ENCODE data around the gene IL17A. TPM values are rescaled to one million over a fixed set of nuclear protein-coding genes. Genes with fewer than 3 reads are reported as not detected.

Gene IL17A
- under 1 TPM; 0.61 to 0.78 TPM for total RNA-seq

DNA sequence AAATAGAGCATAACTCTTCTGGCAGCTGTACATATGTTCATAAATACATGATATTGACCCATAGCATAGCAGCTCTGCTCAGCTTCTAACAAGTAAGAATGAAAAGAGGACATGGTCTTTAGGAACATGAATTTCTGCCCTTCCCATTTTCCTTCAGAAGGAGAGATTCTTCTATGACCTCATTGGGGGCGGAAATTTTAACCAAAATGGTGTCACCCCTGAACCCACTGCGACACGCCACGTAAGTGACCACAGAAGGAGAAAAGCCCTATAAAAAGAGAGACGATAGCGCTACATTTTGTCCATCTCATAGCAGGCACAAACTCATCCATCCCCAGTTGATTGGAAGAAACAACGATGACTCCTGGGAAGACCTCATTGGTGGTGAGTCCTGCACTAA, at the start of gene IL17A:
Gene IL17A (plus strand): TSS at position 301 of the 400 bp plus-strand sequence. CDS start 57 bp downstream, at position 358.
- CTCF ChIA-PET: no interaction called here
- POLR2A ChIA-PET: no interaction called here

DNA sequence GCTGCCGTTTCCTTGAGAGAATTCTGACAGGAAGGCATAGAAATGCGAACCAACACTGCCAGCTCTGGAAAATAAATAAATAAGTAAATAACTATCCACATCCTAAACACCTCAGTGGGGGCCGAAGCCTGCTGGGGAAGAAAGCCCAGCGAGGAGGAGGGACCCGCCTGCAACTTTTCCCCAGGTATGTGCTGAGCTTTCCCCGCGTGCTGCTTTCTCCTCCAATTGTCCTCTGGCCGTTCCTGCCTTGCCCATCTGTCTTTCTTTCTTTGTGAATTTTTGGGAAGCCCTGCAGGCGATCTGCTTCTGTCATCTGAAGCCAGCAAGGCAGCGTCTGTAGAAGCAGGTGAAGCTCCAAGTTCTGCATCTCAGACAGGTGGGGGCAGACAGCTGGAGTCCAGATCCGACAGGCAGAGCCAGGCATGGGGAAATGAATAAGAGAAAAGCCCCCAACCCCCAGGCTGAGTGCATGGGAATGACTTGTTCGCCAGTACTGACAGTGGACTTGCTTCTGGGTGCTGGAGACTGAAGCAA, 49.2 kb upstream of the IL17A start:
- ChIA-PET CTCF (interaction anchor here (1.8 kb wide), 1 partner anchor 127 kb away, joined by 4 read pairs; no protein-coding TSS in a partner anchor), POLR2A (no interaction called here)

DNA sequence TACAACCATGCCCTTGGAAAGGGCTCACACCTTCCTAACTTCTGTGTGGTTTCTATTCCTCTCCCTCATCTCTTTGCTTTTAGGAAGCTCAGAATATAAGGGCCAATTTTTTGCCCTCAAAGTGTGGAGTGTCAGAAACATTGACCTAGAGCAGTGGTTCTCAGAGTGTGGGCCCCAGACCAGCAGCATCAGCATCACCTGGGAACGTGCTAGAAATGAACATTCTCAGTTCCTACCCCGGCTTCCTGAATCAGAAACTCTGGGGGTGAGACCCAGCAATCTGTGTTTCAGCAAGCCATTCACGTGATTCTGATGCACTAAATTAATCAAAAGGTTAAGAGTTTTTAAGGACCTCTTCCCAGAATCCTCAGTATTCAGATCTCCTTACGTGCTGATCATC, 47.9 kb upstream of the IL17A start:
- ChIA-PET CTCF (no interaction called here), POLR2A (no interaction called here)

DNA sequence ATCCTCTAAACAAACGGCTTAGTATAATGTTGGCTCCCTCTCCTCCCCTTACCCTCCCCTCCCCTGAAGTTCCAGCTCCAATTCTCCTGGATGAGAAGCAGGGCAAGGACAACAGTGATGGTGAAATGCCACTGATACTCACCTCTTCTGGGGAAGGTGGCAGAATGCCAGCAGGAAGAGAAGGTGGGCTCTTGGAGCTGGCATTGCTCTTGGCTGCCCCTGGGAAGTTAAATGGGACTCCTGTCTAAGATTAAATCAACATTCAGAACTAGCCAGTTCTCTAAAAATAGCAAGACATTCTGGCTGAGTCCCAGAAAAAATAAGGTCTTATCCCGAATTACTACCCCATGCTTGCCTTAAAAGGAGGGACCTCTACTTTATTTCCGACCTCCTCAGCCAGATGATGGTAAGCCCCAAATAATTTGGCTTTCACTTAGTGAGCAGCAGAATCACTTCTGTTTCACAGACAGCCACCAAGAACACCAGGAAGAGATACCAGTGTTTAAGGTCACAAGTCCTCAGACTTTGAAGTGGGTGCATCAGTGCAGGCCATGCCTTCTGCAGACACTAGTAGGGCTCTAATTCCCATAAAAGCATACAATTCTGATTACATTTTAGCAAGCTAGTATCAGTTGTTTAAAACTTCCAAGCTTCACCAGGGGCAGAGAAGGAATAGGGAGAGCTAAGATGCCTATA, 46.0 kb upstream of the IL17A start:
- ChIA-PET POLR2A (no interaction called here), CTCF (no interaction called here)

DNA sequence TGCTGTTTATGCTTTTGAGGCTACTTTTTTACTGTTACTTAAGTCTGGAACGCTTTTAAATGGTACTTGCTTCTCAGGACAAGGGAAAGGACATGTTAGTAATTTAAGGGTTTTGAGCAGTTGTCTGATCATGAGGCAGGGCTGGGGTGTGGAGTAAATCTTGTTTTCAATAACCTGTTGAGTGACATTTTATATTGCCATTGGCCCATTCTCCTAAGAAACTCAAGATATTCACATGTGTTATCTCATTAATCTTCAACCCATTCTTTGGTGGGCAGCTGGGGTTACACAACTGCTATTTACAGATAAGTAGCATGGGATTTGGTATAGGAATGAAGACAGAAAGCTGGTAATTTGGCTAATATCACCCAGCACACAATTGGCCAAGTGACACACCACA, 44.6 kb upstream of the IL17A start:
- CTCF ChIA-PET: interaction anchor here (1.0 kb wide), 1 partner anchor 14 kb away, joined by 3 read pairs; no protein-coding TSS in a partner anchor
- POLR2A ChIA-PET: no interaction called here

DNA sequence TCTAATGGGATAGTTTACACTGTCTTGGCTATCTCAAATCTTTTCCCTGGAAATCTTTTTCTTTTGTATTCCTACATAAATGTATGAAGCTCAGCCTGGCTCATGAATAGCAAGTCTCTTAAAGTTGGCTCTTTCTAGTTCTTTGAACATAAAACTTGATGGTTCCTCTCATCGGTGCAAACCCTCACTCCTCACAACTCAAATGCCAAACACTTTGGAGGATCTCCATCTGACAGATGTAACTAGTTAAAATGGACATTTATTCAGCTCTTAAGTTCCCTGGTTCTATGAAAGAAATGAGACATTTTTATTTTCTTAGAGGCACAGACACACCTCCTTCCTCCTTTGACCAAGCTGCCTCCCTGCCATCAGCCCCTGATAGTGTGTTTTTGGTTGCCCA, 43.6 kb upstream of the IL17A start:
- CTCF ChIA-PET: no interaction called here
- POLR2A ChIA-PET: no interaction called here

DNA sequence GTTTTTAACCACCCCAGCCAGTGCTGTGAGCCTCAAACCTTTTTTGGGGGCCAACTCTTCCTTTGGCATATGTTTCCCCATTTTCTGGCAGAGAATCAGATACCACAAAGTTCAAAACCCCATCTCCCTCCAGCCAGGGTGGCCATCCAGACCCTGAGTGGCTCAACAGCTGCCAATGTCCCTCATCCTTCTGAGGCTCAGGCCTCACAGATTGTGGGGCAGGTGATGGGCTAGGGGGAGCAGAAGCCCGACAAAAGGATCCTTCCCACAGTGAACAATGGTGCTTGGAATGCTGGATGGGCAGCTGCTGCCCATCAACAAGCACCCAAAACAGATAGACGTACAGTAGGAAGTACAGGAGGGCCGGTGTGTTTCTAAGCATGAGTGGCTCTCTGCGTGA, 42.6 kb upstream of the IL17A start:
- CTCF ChIA-PET: no interaction called here
- POLR2A ChIA-PET: no interaction called here

DNA sequence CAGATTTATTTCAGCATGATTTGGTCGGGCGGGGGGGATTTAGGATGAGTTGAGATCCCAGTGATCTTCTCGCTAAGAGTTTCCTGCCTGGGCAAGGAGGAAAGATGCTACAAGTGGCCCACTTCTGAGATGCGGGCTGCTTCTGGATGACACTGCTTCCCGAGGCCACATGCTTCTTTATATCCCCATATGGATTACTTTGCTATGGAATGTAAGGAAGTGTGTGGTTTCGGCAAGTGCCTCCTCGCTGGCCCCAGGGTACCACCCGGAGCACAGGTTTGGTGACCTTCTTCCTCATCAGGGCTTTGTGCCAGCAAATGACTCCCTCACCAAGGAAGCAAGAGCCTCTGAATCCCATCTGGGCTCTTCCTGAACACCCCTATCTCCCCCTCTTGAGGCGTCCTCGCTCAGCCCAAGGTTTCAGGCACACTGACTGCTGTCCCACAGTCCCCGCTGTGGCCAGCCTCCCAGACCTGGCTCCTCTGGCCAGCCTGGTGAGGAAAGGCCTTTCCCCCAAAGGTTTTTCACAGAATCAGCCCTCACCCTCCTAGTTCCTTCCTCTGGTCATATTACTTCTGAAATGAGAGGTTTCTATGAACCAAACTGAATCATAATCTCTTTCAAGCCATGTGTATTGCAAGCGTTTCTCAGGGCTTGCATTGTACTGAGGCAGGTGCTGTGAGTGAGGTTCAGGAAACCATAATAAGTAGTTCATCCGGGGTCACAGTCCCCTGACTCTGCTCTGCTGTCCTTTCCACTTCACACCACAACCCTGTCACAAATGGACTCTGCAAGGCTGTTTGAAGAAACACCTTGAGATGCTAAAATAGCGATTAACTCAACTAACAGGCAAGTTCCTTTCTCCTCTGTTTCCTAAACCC, 41.7 kb upstream of the IL17A start:
- POLR2A ChIA-PET: no interaction called here

DNA sequence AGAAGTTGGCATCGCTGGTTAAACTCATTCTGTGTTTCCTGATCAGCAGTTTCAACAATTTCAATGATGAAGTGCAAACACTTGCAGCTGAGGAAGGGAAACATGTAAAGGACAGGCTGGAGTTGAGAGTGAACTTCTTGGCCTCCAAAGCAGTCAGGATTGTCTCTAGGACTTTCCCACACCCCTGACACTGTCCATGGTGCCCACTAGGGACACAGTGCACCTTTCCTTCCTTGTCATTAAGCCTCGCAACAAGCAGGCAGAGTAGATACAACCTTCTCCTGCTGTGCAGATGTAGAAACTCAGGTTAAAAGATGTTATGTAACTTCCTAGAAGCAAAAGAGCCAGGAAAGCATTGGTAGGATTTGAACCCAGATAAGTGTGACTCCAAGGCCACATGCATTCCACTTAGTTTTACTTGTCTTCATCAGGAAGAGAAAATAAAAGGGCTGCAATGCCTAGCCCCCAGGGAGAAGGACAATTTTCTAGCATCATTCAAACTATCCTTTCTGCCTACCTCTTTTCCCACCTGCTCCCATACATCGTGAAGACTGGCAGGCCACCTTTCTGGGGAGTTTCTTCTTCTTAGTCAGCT, 39.2 kb upstream of the IL17A start:
- POLR2A ChIA-PET: no interaction called here
- CTCF ChIA-PET: no interaction called here

More for the DNA sequence above, 41.7 kb upstream of the IL17A start:
- CTCF ChIA-PET: no interaction called here

DNA sequence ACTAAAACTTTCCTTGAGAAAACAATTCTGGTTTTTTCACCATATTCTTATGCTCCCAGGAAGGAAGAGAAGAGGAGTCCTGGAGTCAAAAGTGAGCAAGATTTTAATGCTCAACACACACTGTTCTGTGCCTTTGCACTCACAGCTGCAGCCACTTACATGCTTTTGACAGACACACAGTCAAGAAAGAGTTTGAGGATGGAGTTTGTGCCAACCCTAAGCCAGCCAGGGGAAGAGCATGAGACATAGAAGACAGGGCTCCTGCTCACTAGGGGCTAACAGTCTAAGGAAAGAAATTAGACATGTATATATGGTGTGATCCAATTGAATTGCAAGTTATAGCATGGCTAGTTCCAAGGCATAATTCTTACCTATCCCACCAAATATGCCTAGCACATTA, 37.1 kb upstream of the IL17A start:
- ChIA-PET POLR2A (interaction anchor here (0.6 kb wide), 1 partner anchor 14 kb away, joined by 3 read pairs; no protein-coding TSS in a partner anchor), CTCF (no interaction called here)

DNA sequence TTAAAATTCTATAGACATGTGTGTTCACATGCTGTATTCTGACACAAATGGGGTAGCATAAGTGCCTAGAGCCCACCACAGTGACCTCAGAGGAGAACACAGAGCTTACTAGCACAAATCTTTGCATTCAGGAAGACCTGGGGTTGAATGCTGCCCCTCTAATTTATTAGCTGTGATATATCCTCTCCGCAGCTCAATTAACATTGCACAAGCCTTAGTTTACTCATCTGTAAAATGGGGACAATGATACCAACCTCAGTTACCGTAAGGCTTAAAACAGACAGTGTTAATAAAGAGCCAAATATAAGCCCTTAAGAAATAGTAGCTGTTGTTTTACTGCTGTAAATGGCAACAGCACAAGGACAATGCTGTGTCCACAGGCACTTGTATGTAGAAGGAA, 36.2 kb upstream of the IL17A start:
- CTCF ChIA-PET: no interaction called here

DNA sequence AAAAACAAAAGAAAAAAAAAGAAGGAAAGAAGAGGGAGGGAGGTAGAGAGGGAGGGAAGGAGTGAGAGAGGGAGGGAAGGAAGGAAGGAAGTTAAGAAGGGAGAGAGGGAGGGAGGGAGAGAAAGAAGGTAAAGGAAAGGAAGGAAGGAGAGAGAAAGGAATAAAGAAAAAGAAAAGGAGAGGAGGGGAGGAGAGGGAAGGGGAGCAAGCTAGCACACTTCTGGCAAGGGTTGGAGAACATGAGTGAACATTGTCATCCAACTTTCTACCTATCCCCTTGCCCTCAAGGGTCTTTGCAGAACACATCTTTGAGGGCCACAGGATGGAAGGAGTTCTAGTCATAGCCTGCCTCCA, 34.1 kb upstream of the IL17A start:
- POLR2A ChIA-PET: no interaction called here

More for the DNA sequence above, 36.2 kb upstream of the IL17A start:
- POLR2A ChIA-PET: no interaction called here

DNA sequence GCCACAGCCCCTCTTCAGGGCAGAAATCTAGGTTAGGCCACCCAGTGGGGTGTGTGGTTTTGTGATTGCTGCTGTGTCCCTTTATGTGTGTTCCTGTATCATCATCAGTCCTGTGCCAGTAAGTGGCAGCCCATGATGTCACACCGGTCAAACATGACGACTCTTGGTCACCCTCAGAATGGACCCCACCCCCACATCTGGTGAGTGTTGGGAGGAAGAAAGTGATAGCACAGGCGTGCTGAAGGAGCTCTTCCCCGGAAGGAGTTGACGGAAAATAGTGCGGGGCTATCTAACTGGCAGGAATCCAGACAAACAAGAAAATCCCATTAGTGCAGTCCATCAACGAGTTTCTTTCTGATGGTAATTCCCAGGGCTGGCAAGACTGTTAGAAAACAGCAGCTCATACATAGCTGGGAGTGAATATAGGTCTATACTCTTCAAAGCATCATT, 33.4 kb upstream of the IL17A start:
- CTCF ChIA-PET: no interaction called here
- POLR2A ChIA-PET: no interaction called here

More for the DNA sequence above, 34.1 kb upstream of the IL17A start:
- CTCF ChIA-PET: no interaction called here

DNA sequence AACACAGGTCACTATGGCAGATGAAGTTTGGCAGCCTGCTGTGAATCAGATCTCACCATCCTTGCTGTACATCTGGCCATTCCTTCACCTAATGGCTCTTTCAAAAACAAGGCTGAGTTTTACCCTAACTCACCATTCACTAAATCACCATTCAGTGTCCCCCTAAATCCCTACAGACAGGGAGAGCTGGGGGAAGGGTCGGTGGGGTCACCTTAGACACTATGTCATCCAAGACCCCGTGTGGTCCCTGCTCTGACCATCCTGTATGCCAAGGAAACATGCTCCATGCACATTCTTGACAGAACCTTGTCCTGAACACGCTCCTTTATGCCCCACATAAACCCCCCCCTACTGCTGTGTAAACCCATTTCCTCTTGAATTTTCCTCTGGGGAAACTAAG, 31.8 kb upstream of the IL17A start:
- ChIA-PET CTCF (no interaction called here), POLR2A (no interaction called here)

DNA sequence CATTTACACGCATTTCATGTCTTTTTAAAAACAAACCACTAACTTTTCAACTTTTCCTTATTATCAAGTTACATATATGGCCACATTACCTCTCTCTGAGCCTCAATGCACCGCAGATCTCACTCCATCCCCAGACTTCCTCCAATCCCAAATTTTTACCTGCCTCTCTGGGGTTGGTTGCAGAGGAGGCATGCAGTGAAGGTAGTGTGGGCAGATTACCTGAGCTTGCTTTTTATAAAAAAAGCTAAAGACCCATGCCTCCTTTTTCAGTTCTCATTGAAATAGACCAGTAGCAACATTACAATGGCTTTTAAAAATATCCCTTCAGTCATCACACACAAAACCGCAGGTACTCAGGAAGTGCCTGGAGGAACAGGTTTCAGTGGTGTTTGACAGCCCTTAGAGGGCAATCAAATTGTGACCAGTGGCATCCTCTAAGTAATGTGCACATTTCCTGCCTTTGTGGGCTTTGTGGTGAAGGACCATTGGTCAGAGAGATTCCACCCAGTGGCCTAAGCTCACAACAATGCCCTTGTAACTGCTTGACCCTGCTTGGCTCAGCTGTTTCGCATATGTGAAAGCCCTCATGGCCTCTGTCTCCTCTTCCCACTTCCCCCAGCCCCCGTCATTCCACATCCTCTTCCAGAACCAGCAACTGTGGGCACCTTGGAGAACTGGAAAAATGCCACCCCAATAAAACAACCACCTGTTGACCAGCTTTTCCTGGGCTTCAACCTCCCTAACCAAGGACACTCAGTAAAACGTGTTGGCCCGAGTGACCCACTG, 30.2 kb upstream of the IL17A start:
- CTCF ChIA-PET: interaction anchor here (1.3 to 1.5 kb wide), 2 partner anchors 15 to 85 kb away, joined by 3 read pairs; no protein-coding TSS in a partner anchor
- POLR2A ChIA-PET: no interaction called here

DNA sequence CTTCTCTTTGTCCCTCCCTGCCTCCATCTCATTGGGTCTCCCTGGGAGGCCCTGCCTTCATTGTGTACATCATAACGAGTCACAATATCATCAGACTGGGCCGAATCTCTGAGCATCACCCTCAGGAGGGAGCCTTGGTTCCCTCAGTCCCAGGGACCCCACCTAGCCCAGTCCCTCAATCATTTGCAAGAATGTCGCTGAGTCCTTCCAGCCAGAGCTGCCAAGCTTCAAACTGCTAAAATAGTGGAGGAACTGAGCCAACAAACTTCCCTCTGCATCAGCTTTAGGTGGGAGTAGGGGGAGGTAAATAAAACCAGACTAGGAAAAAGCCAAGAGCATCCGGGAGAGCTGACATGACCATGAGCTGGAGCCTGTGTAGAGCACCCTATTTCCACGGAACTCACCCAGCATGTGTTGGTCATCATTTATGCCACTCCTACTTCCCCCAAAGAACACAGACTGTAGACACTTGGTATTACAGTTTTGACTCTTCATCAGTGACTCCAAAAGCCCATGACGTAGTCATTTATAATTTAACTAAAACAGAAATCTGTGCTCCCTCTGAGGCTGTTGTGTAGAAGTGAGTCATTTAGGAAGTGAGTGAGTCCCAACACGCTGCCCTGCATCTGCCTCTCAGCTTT, 28.8 kb upstream of the IL17A start:
- ChIA-PET CTCF (interaction anchor here (1.0 to 1.3 kb wide), 3 partner anchors 76 to 128 kb away, joined by 3 to 4 read pairs (median 3); no protein-coding TSS in a partner anchor), POLR2A (interaction anchor here (0.7 kb wide), 1 partner anchor 63 kb away, joined by 3 read pairs; no protein-coding TSS in a partner anchor)

DNA sequence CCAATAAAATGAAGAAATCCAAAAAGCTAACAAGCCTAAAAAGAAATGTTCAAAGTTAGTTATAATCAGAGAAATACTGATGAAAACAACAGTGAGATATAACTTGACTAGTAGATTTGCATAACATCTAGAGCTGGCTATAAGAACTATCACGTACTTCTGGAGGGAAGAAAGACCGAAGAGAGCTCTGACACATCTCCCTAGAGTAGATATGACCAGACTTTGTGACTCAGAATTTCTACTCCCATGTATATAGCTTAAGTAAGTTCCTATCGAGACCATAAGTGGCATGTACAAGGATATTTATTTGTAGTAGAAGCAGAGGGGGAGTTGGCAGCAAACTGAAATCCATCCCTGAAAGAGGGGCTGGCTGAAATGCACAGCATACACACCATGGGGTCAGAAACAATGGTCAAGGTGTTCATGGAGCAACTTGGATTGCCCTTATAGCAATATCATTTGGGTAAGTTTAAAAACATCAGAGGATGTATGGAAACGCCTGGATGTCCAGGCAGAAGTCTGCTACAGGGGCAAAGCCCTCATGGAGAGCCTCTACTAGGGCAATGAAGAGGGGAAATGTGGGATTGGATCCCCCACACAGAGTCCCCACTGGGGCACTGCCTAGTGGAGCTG, 25.6 kb upstream of the IL17A start:
- ChIA-PET POLR2A (interaction anchor here (1.1 kb wide), 1 partner anchor 50 kb away, joined by 3 read pairs; no protein-coding TSS in a partner anchor), CTCF (interaction anchor here (0.8 to 1.7 kb wide), 2 partner anchors 66 to 73 kb away, joined by 3 to 4 read pairs; no protein-coding TSS in a partner anchor)

DNA sequence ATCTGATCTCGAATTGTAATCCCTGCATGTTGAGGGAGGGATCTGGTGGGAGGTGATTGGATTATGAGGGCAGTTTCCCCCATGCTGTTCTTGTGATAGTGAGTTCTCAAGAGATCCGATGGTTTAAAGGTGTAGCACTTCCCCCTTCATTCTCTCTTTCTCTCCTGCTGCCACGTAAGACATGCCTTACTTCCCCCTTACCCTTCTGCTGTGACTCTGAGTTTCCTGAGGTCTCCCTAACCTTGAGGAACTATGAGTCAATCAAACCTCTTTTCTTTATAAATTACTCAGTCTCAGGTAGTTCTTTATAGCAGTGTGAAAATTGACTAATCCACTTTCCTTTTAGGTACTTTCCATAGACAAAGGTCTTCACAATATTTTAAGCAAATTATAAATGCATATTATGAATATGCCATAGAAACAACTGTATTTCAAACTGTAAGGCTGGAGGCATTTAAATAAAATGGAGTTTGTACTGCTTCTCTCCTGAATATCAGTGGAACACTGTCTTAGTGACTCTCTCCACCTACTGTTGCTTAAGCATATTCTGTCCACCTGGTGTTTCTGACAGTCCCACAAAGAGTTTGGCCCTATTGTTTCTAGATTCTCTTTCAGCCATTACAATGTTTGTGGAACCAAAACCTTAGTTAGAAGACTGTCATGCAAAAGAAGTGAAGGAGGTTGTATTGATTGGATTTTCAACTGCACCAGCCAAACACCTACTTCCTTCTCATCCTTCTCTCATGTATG, 24.3 kb upstream of the IL17A start:
- CTCF ChIA-PET: interaction anchor here (1.1 to 2.5 kb wide), 7 partner anchors 10 to 242 kb away, joined by 3 to 17 read pairs (median 4); no protein-coding TSS in a partner anchor
- POLR2A ChIA-PET: no interaction called here

Data from activated CD8-positive, alpha-beta memory T cell treated with anti-CD3 and anti-CD28 coated beads for 36 hours (primary cell).